Measurements from ENCODE around the gene FKBP6. TPM values are rescaled to one million over a fixed set of nuclear protein-coding genes. Genes with fewer than 3 reads are reported as not detected.
A peak's percentile ranks its signal among the peaks of the same experiment; 100 is the strongest.
"Not testable (repeated sequence)": the region's sequence is repeated elsewhere in the genome, so short reads cannot be mapped to it uniquely, and the experiment has no call there.

FKBP6 gene
- total RNA-seq, 2 experiments from 2014 or later = not detected

GRCh38 chr7:73303546-73303945 lies 24.4 kb upstream of the FKBP6 start:
- no peaks in the 10 kb centered on the region for H3K9me3 Mint-ChIP-seq
- Histone ChIP-seq H3K36me3 (ENCODE audit: insufficient read depth, low read length) (peaks cover 49% of the 10 kb centered on the region), H3K27ac (ENCODE audit: low read depth in 1 of 2, low read length in 2 of 2) (no peak overlapping the region), H3K27me3 (ENCODE audit: control insufficient read depth in 1 of 2, insufficient read depth in 2 of 2, low read length in 2 of 2) (no peaks in the 10 kb centered on the region), H3K4me3 (ENCODE audit: low read length) (no peak overlapping the region), H3K4me1 (ENCODE audit: insufficient read depth, low read length) (peaks cover 12% of the 10 kb centered on the region), H3K9me3 (ENCODE audit: control insufficient read depth in 1 of 2, insufficient read depth in 1 of 2, low read length in 2 of 2) (no peaks in the 10 kb centered on the region)
- H3K27me3 Mint-ChIP-seq = no peaks in the 10 kb centered on the region
- peaks cover 28% of the 10 kb centered on the region for H3K4me1 Mint-ChIP-seq (ENCODE audit: low read depth)
- no peak overlapping the region for H3K27ac Mint-ChIP-seq
- ATAC-seq (ENCODE audit: poor library complexity) = no peak
- ChIA-PET CTCF (no interaction called here), POLR2A (no interaction called here)
- H3K36me3 Mint-ChIP-seq (ENCODE audit: low read depth) = peaks cover 46% of the 10 kb centered on the region
- no peak for DNase-seq
- no peak for TF ChIP-seq CTCF (IDR thresholded peaks at IDR 0.05)
- intact Hi-C loops (cut with DNase I, micrococcal nuclease) = no loop called here
- no peak overlapping the region for H3K4me3 Mint-ChIP-seq

DNA sequence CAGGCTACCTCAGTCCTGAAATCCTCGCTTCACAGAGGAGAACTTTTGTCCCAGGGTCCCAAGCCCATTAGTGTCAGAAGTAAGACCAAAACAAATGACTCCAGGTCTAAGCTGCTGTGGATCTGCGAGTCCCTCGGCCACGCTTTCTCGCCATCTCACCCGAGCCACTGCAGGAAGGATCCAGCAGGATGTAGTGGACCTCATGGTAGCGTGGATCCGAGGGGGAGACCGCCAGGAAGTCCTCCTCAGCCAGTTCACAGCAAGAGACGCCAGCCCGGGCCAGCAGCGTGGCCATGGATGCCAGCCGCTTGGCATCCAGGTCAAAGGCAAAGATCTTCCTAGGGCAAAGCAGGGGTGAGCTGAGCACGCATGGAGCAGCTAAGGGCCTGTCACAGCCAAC lies 23.9 kb upstream of the FKBP6 start:
- peaks cover 49% of the 10 kb centered on the region for H3K36me3 ChIP-seq (ENCODE audit: insufficient read depth, low read length)
- H3K4me1 ChIP-seq (ENCODE audit: insufficient read depth, low read length) = peaks cover 16% of the 10 kb centered on the region
- peaks cover 51% of the 10 kb centered on the region for H3K36me3 Mint-ChIP-seq (ENCODE audit: low read depth)
- peaks cover 32% of the 10 kb centered on the region for H3K4me1 Mint-ChIP-seq (ENCODE audit: low read depth)
- H3K27me3 ChIP-seq (ENCODE audit: control insufficient read depth in 1 of 2, insufficient read depth in 2 of 2, low read length in 2 of 2) = no peaks in the 10 kb centered on the region
- no peak overlapping the region for H3K27ac ChIP-seq (ENCODE audit: low read depth in 1 of 2, low read length in 2 of 2)
- DNase-seq = no peak
- ChIA-PET POLR2A (no interaction called here), CTCF (no interaction called here)
- H3K4me3 ChIP-seq (ENCODE audit: low read length) = no peak overlapping the region
- intact Hi-C loops (cut with DNase I, micrococcal nuclease) = no loop called here
- H3K27me3 Mint-ChIP-seq = no peaks in the 10 kb centered on the region
- no peaks in the 10 kb centered on the region for H3K9me3 Mint-ChIP-seq
- no peak for TF ChIP-seq CTCF (IDR thresholded peaks at IDR 0.05)
- ATAC-seq (ENCODE audit: poor library complexity) = no peak
- peak overlapping the region; percentile 7 for H3K4me3 Mint-ChIP-seq
- H3K27ac Mint-ChIP-seq = no peak overlapping the region
- H3K9me3 ChIP-seq (ENCODE audit: control insufficient read depth in 1 of 2, insufficient read depth in 1 of 2, low read length in 2 of 2) = no peaks in the 10 kb centered on the region

- Histone ChIP-seq H3K4me1 (ENCODE audit: insufficient read depth, low read length) (peaks cover 24% of the 10 kb centered on the region), H3K36me3 (ENCODE audit: insufficient read depth, low read length) (peaks cover 49% of the 10 kb centered on the region)
- intact Hi-C loops (cut with DNase I, micrococcal nuclease); H3K27ac Mint-ChIP-seq; H3K4me3 ChIP-seq (ENCODE audit: low read length); H3K27me3 Mint-ChIP-seq; H3K9me3 ChIP-seq (ENCODE audit: control insufficient read depth in 1 of 2, insufficient read depth in 1 of 2, low read length in 2 of 2); CTCF ChIA-PET; H3K27ac ChIP-seq (ENCODE audit: low read depth in 1 of 2, low read length in 2 of 2); DNase-seq; ATAC-seq (ENCODE audit: poor library complexity); H3K9me3 Mint-ChIP-seq; H3K4me3 Mint-ChIP-seq; POLR2A ChIA-PET; H3K27me3 ChIP-seq (ENCODE audit: control insufficient read depth in 1 of 2, insufficient read depth in 2 of 2, low read length in 2 of 2): not testable (repeated sequence)
- peaks cover 51% of the 10 kb centered on the region for H3K36me3 Mint-ChIP-seq (ENCODE audit: low read depth)
- H3K4me1 Mint-ChIP-seq (ENCODE audit: low read depth) = peaks cover 37% of the 10 kb centered on the region
Observed at GRCh38 chr7:73304612-73305387, 23.2 kb upstream of the FKBP6 start.

DNA sequence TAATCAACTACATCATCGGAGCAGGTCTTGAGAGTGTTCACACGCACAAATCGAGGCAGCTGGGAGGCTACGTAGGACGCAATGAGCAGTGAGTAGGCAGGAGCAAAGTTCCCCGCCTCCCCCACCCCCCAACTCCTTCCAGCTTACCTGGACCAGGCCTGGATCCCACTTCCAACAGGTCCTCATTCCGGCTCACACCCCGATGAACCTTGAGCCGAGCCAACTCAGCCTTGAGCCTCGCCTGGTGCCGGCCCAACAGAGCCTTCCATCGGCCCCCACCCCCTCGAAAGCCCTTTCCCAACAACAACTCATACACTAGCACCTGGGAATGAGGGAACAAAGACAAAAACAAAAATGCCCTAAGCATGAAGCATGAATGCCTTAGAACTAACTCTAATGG lies 20.5 kb upstream of the FKBP6 start:
- peaks cover 49% of the 10 kb centered on the region for H3K36me3 ChIP-seq (ENCODE audit: insufficient read depth, low read length)
- intact Hi-C loops (cut with DNase I, micrococcal nuclease) = no loop called here
- H3K27me3 ChIP-seq (ENCODE audit: control insufficient read depth in 1 of 2, insufficient read depth in 2 of 2, low read length in 2 of 2) = no peaks in the 10 kb centered on the region
- POLR2A ChIA-PET = no interaction called here
- H3K9me3 ChIP-seq (ENCODE audit: control insufficient read depth in 1 of 2, insufficient read depth in 1 of 2, low read length in 2 of 2) = no peaks in the 10 kb centered on the region
- DNase-seq = no peak
- H3K27me3 Mint-ChIP-seq = no peaks in the 10 kb centered on the region
- TF ChIP-seq CTCF (IDR thresholded peaks at IDR 0.05) = no peak
- peak overlapping the region; percentile 79 for H3K27ac Mint-ChIP-seq
- H3K4me1 ChIP-seq (ENCODE audit: insufficient read depth, low read length) = peaks cover 24% of the 10 kb centered on the region
- H3K27ac ChIP-seq (ENCODE audit: low read depth in 1 of 2, low read length in 2 of 2) = no peak overlapping the region
- no peaks in the 10 kb centered on the region for H3K9me3 Mint-ChIP-seq
- H3K36me3 Mint-ChIP-seq (ENCODE audit: low read depth) = peaks cover 51% of the 10 kb centered on the region
- peaks cover 37% of the 10 kb centered on the region for H3K4me1 Mint-ChIP-seq (ENCODE audit: low read depth)
- peak overlapping the region; percentile 98 for H3K4me3 Mint-ChIP-seq
- CTCF ChIA-PET = no interaction called here
- ATAC-seq (ENCODE audit: poor library complexity) = no peak
- H3K4me3 ChIP-seq (ENCODE audit: low read length) = peak overlapping the region; percentile 79
